BLaER1 treated with 17β-estradiol and CSF1 and Interleukin-3, amounts not matched to agents 10 nM and 100 nM (cell line): ENCODE results near the gene BCAS1.

Experiments
- H3K27ac ChIP-seq, 11 experiments: shearing (Covaris generic); formaldehyde crosslinking; 2 replicates each; pipeline ENCODE4 v1.8.1; 2022
- H3K27me3 ChIP-seq, 11 experiments: shearing (Covaris generic); formaldehyde crosslinking; 2 replicates each; pipeline ENCODE4 v1.8.1; 2022
- H3K36me3 ChIP-seq, 11 experiments: shearing (Covaris generic); formaldehyde crosslinking; 2 replicates each; pipeline ENCODE4 v1.8.1; 2022
- H3K4me1 ChIP-seq, 10 experiments: shearing (Covaris generic); formaldehyde crosslinking; 2 replicates each; pipeline ENCODE4 v1.8.1; 2022
- H3K4me2 ChIP-seq, 11 experiments: shearing (Covaris generic); formaldehyde crosslinking; 2 replicates each; pipeline ENCODE4 v1.8.1; 2022
- H3K4me3 ChIP-seq, 10 experiments: shearing (Covaris generic); formaldehyde crosslinking; 2 replicates each; pipeline ENCODE4 v1.8.1; 2022
- H3K9ac ChIP-seq, 11 experiments: shearing (Covaris generic); formaldehyde crosslinking; 2 replicates each; pipeline ENCODE4 v1.8.1; 2022
- H3K9me3 ChIP-seq, 11 experiments: shearing (Covaris generic); formaldehyde crosslinking; replicated peaks in 1 of 11; 2 replicates each; pipeline ENCODE4 v1.8.1; 2022
- H4K20me1 ChIP-seq, 11 experiments: shearing (Covaris generic); formaldehyde crosslinking; 2 replicates each; pipeline ENCODE4 v1.8.1; 2022
- Cebpa-rat ChIP-seq, 11 experiments: shearing (Covaris generic); IDR thresholded peaks; 2 replicates each; pipeline ENCODE4 v1.8.1; 2022

BCAS1 gene

GRCh38 chr20:53999077-53999476 lies 71.3 kb downstream of the BCAS1 start:
- no peak overlapping the region for H3K4me3 ChIP-seq
- H3K9ac ChIP-seq = no peak overlapping the region
- H3K27me3 ChIP-seq = no peaks in the 10 kb centered on the region
- H4K20me1 ChIP-seq = no peaks in the 10 kb centered on the region
- H3K27ac ChIP-seq = no peak overlapping the region
- H3K36me3 ChIP-seq = no peaks in the 10 kb centered on the region
- no peak for TF ChIP-seq Cebpa-rat (IDR thresholded peaks at IDR 0.05)
- H3K9me3 ChIP-seq = peaks cover 26 to 42% (median 30%) of the 10 kb centered on the region in 11 experiments
- H3K4me2 ChIP-seq = no peak overlapping the region
- no peaks in the 10 kb centered on the region for H3K4me1 ChIP-seq

- no peaks in the 10 kb centered on the region for H3K4me1 ChIP-seq
- H3K4me2 ChIP-seq = no peak overlapping the region
- H3K27me3 ChIP-seq = no peaks in the 10 kb centered on the region
- H3K36me3 ChIP-seq = no peaks in the 10 kb centered on the region
- no peak overlapping the region for H3K4me3 ChIP-seq
- no peak overlapping the region for H3K27ac ChIP-seq
- no peaks in the 10 kb centered on the region for H4K20me1 ChIP-seq
- H3K9ac ChIP-seq = no peak overlapping the region
- TF ChIP-seq Cebpa-rat (IDR thresholded peaks at IDR 0.05) = no peak
- peaks cover 20 to 37% (median 26%) of the 10 kb centered on the region in 11 experiments for H3K9me3 ChIP-seq
Measured at GRCh38 chr20:53996584-53997486, 73.6 kb downstream of the BCAS1 start.

GRCh38 chr20:53995949-53996348 lies 74.4 kb downstream of the BCAS1 start:
- no peak for TF ChIP-seq Cebpa-rat (IDR thresholded peaks at IDR 0.05)
- Histone ChIP-seq H3K36me3 (no peaks in the 10 kb centered on the region), H3K27me3 (no peaks in the 10 kb centered on the region), H3K9me3 (peaks cover 11 to 28% (median 17%) of the 10 kb centered on the region in 11 experiments; a peak in 21 of 22 replicates), H4K20me1 (no peaks in the 10 kb centered on the region), H3K27ac (no peak overlapping the region), H3K4me3 (no peak overlapping the region), H3K4me2 (no peak overlapping the region), H3K4me1 (no peaks in the 10 kb centered on the region), H3K9ac (no peak overlapping the region)

- Histone ChIP-seq H3K4me2 (no peak overlapping the region), H3K4me1 (no peaks in the 10 kb centered on the region), H3K4me3 (no peak overlapping the region), H3K9me3 (peaks cover 0 to 9% (median 0%) of the 10 kb centered on the region in 11 experiments; a peak in 1 of 22 replicates), H3K27ac (no peak overlapping the region), H3K36me3 (no peaks in the 10 kb centered on the region), H3K9ac (no peak overlapping the region), H4K20me1 (no peaks in the 10 kb centered on the region), H3K27me3 (no peaks in the 10 kb centered on the region)
- TF ChIP-seq Cebpa-rat (IDR thresholded peaks at IDR 0.05) = no peak
Measured at GRCh38 chr20:53994088-53994487, 76.3 kb downstream of the BCAS1 start.

GRCh38 chr20:53993310-53993709 lies 77.1 kb downstream of the BCAS1 start:
- Histone ChIP-seq H3K27ac (no peak overlapping the region), H3K9me3 (peaks cover 0 to 2% (median 0%) of the 10 kb centered on the region in 11 experiments; a peak in 1 of 22 replicates), H3K4me3 (no peak overlapping the region), H3K27me3 (no peaks in the 10 kb centered on the region), H3K9ac (no peak overlapping the region), H3K4me2 (no peak overlapping the region), H3K36me3 (no peaks in the 10 kb centered on the region), H3K4me1 (no peaks in the 10 kb centered on the region), H4K20me1 (no peaks in the 10 kb centered on the region)
- TF ChIP-seq Cebpa-rat (IDR thresholded peaks at IDR 0.05) = no peak

GRCh38 chr20:53990768-53991450 lies 79.5 kb downstream of the BCAS1 start:
- Histone ChIP-seq H3K9ac (no peak overlapping the region), H3K4me1 (no peaks in the 10 kb centered on the region), H3K27me3 (no peaks in the 10 kb centered on the region), H3K4me2 (no peak overlapping the region), H3K36me3 (no peaks in the 10 kb centered on the region), H3K27ac (no peak overlapping the region), H3K9me3 (no peaks in the 10 kb centered on the region), H4K20me1 (no peaks in the 10 kb centered on the region), H3K4me3 (no peak overlapping the region)
- TF ChIP-seq Cebpa-rat (IDR thresholded peaks at IDR 0.05) = no peak

- Histone ChIP-seq H3K36me3 (no peaks in the 10 kb centered on the region), H3K27ac (no peak overlapping the region), H3K4me3 (no peak overlapping the region), H3K27me3 (no peaks in the 10 kb centered on the region), H4K20me1 (no peaks in the 10 kb centered on the region), H3K4me1 (no peaks in the 10 kb centered on the region), H3K9me3 (no peaks in the 10 kb centered on the region), H3K9ac (no peak overlapping the region), H3K4me2 (no peak overlapping the region)
- no peak for TF ChIP-seq Cebpa-rat (IDR thresholded peaks at IDR 0.05)
Measured at GRCh38 chr20:53990003-53990402, 80.4 kb downstream of the BCAS1 start.

GRCh38 chr20:53989401-53989800 lies 81.0 kb downstream of the BCAS1 start:
- no peak overlapping the region for H3K4me2 ChIP-seq
- H3K36me3 ChIP-seq = no peaks in the 10 kb centered on the region
- H3K4me3 ChIP-seq = no peak overlapping the region
- H3K4me1 ChIP-seq = no peaks in the 10 kb centered on the region
- no peaks in the 10 kb centered on the region for H3K27me3 ChIP-seq
- no peak overlapping the region for H3K27ac ChIP-seq
- H3K9me3 ChIP-seq = no peaks in the 10 kb centered on the region
- no peak overlapping the region for H3K9ac ChIP-seq
- TF ChIP-seq Cebpa-rat (IDR thresholded peaks at IDR 0.05) = no peak
- no peaks in the 10 kb centered on the region for H4K20me1 ChIP-seq

- no peak for TF ChIP-seq Cebpa-rat (IDR thresholded peaks at IDR 0.05)
- no peak overlapping the region for H3K27ac ChIP-seq
- peaks cover 0 to 3% (median 0%) of the 10 kb centered on the region in 11 experiments; a peak in 4 of 22 replicates for H3K9me3 ChIP-seq
- H3K27me3 ChIP-seq = no peaks in the 10 kb centered on the region
- H3K9ac ChIP-seq = no peak overlapping the region
- no peaks in the 10 kb centered on the region for H3K4me1 ChIP-seq
- H3K4me3 ChIP-seq = no peak overlapping the region
- H3K36me3 ChIP-seq = no peaks in the 10 kb centered on the region
- no peak overlapping the region for H3K4me2 ChIP-seq
- no peaks in the 10 kb centered on the region for H4K20me1 ChIP-seq
Measured at GRCh38 chr20:53986037-53986650, 84.2 kb downstream of the BCAS1 start.
